ENCODE results near the gene PCDHA1.
"Not testable (repeated sequence)": the region's sequence is repeated elsewhere in the genome, so short reads cannot be mapped to it uniquely, and the experiment has no call there.

Gene PCDHA1

GRCh38 chr5:140785905-140786686 is at the start of gene PCDHA1:
TSS of gene PCDHA1 (plus strand) at chr5:140786140.
- no peak for TF ChIP-seq POLR2A (IDR thresholded peaks at IDR 0.05; ENCODE audit: low read depth, low read length)
- DNase-seq (ENCODE audit: insufficient read length, low spot score) (no peak), FAIRE-seq (peak; percentile 15)

DNA sequence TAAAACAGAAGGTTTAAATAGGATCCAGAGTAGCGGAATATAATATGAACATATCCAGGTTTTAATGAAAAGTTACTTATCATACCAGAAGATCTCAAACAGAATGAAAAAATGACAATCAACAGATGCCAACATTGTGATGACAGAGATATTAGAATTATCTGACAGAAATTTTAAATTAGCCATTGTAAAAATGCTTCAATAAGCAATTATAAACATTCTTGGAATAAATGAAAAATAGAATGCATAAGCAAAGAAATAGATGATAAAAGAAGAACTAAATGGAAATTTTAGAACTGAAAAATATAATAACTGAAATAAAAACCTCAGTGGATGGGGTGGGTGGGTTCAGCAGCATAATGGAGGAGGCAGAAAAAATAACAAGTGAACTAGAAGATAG is 48.5 kb upstream of the PCDHA1 start:
- DNase-seq (ENCODE audit: insufficient read length, low spot score), result no peak
- no peak for TF ChIP-seq POLR2A (IDR thresholded peaks at IDR 0.05; ENCODE audit: low read depth, low read length)
- FAIRE-seq, result no peak

- FAIRE-seq (no peak), DNase-seq (ENCODE audit: insufficient read length, low spot score) (no peak)
- TF ChIP-seq POLR2A (IDR thresholded peaks at IDR 0.05; ENCODE audit: low read depth, low read length), result no peak
Observed at GRCh38 chr5:140741967-140742366, 44.0 kb upstream of the PCDHA1 start.

- DNase-seq (ENCODE audit: insufficient read length, low spot score) (no peak), FAIRE-seq (no peak)
- TF ChIP-seq POLR2A (IDR thresholded peaks at IDR 0.05; ENCODE audit: low read depth, low read length), result no peak
Observed at GRCh38 chr5:140753561-140753960, 32.4 kb upstream of the PCDHA1 start.

- DNase-seq (ENCODE audit: insufficient read length, low spot score) (no peak), FAIRE-seq (no peak)
- TF ChIP-seq POLR2A (IDR thresholded peaks at IDR 0.05; ENCODE audit: low read depth, low read length), result no peak
Observed at GRCh38 chr5:140764177-140764973, 21.6 kb upstream of the PCDHA1 start.

- no peak for FAIRE-seq
- TF ChIP-seq POLR2A (IDR thresholded peaks at IDR 0.05; ENCODE audit: low read depth, low read length), result no peak
Observed at GRCh38 chr5:140767444-140767843, 18.5 kb upstream of the PCDHA1 start.

GRCh38 chr5:140780512-140780911 is 5.4 kb upstream of the PCDHA1 start:
- no peak for TF ChIP-seq POLR2A (IDR thresholded peaks at IDR 0.05; ENCODE audit: low read depth, low read length)
- no peak for FAIRE-seq
- no peak for DNase-seq (ENCODE audit: insufficient read length, low spot score)

More at GRCh38 chr5:140767444-140767843, 18.5 kb upstream of the PCDHA1 start:
- DNase-seq (ENCODE audit: insufficient read length, low spot score), result no peak

DNA sequence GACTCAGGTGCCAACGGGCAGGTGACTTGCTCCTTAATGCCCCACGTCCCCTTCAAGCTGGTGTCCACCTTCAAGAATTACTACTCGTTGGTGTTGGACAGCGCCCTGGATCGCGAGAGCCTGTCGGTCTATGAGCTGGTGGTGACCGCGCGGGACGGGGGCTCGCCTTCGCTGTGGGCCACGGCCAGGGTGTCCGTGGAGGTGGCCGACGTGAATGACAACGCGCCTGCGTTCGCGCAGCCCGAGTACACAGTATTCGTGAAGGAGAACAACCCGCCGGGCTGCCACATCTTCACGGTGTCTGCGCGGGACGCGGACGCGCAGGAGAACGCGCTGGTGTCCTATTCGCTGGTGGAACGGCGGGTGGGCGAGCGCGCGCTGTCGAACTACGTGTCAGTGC is 1.5 kb downstream of the PCDHA1 start:
- not testable (repeated sequence) for FAIRE-seq; DNase-seq (ENCODE audit: insufficient read length, low spot score)

DNA sequence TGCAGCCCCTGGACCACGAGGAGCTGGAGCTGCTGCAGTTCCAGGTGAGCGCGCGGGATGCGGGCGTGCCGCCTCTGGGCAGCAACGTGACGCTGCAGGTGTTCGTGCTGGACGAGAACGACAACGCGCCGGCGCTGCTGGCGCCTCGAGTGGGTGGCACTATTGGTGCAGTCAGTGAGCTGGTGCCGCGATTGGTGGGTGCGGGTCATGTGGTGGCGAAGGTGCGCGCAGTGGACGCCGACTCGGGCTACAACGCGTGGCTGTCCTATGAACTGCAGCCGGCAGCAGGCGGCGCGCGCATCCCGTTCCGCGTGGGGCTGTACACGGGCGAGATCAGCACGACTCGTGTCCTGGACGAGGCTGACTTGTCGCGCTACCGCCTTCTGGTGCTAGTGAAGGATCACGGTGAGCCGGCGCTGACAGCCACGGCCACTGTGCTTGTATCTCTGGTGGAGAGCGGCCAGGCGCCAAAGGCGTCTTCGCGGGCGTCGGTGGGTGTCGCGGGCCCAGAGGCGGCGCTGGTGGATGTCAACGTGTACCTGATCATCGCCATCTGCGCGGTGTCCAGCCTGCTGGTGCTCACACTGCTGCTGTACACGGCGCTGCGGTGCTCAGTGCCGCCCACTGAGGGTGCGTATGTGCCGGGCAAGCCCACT is 2.0 kb downstream of the PCDHA1 start:
- not testable (repeated sequence) for FAIRE-seq

GRCh38 chr5:140791089-140791488 is 5.1 kb downstream of the PCDHA1 start:
- FAIRE-seq, result no peak
- TF ChIP-seq POLR2A (IDR thresholded peaks at IDR 0.05; ENCODE audit: low read depth, low read length), result no peak
- DNase-seq (ENCODE audit: insufficient read length, low spot score), result no peak

More for the DNA sequence above, 2.0 kb downstream of the PCDHA1 start:
- not testable (repeated sequence) for DNase-seq (ENCODE audit: insufficient read length, low spot score)

GRCh38 chr5:140794595-140795258 is 8.8 kb downstream of the PCDHA1 start, which contains the start of gene PCDHA2:
TSS of gene PCDHA2 (plus strand) at chr5:140794852.
- FAIRE-seq, result no peak
- TF ChIP-seq POLR2A (IDR thresholded peaks at IDR 0.05; ENCODE audit: low read depth, low read length), result no peak
- no peak for DNase-seq (ENCODE audit: insufficient read length, low spot score)

GRCh38 chr5:140795259-140795641 is 9.3 kb downstream of the PCDHA1 start:
- FAIRE-seq (peak; percentile 15), DNase-seq (ENCODE audit: insufficient read length, low spot score) (peak; percentile 54)
- TF ChIP-seq POLR2A (IDR thresholded peaks at IDR 0.05; ENCODE audit: low read depth, low read length), result no peak

- FAIRE-seq; DNase-seq (ENCODE audit: insufficient read length, low spot score): not testable (repeated sequence)
Observed at GRCh38 chr5:140796072-140796717, 10.3 kb downstream of the PCDHA1 start.
